ENCODE data around the gene DMGDH. TPM values are rescaled to one million over a fixed set of nuclear protein-coding genes. Genes with fewer than 3 reads are reported as not detected.

Gene DMGDH
- total RNA-seq, 2 experiments from 2014 or later, result 1.3 to 1.7 TPM

DNA sequence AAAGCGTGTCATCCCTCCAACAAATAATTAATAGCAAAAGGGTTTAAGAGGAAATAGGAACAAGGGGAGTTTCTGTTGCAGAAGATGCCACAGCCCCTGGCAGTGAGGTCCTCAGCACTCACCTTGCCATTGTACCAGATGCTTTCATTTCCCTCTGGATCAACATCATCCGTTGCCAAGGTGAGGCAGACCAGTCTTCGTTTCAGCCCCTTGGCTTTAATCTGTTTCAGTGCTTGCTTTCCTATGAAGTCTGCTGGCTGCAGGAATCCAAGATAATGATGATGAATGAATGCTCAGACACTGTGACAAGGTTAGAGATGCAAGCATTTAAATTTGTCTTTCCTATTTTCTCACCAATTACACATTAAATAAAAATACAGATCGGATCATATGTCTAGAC lies 64.3 kb downstream of the DMGDH start:
- no peak for DNase-seq
- Mint-ChIP-seq H3K27ac (no peak overlapping the region), H3K4me3 (no peak overlapping the region), H3K4me1 (ENCODE audit: low read depth) (no peaks in the 10 kb centered on the region), H3K27me3 (peaks cover 19% of the 10 kb centered on the region), H3K9me3 (no peaks in the 10 kb centered on the region), H3K36me3 (no peaks in the 10 kb centered on the region)
- ChIA-PET POLR2A (no interaction called here), CTCF (no interaction called here)
- intact Hi-C loops (cut with micrococcal nuclease), result no loop called here

DNA sequence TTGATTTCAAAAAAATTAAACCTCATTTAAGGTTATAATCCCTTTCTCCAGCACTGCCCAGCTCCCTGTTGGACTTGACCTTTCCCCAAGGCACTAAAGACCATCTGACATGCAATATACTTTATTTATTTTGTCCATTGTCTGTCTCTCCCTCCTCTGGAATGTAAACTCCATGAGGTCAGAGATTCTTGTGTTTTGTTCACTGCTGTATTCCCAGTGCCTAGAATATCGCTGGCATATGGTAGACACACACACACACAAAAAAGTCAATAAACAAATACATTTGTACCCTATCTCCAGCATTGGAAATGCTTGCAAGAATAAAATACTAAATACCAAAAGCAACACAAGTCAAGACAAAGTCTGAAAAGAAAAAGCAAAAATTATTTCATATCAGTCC lies 67.1 kb downstream of the DMGDH start:
- POLR2A ChIA-PET, result no interaction called here
- H3K27ac Mint-ChIP-seq, result no peak overlapping the region
- CTCF ChIA-PET, result interaction anchor here (1.3 kb wide), 1 partner anchor 103 kb away, joined by 4 read pairs; no protein-coding TSS in a partner anchor
- H3K9me3 Mint-ChIP-seq, result no peaks in the 10 kb centered on the region
- intact Hi-C loops (cut with micrococcal nuclease), result no loop called here
- H3K27me3 Mint-ChIP-seq, result peaks cover 26% of the 10 kb centered on the region
- H3K4me1 Mint-ChIP-seq (ENCODE audit: low read depth), result no peaks in the 10 kb centered on the region
- no peak overlapping the region for H3K4me3 Mint-ChIP-seq
- no peak for DNase-seq
- H3K36me3 Mint-ChIP-seq, result no peaks in the 10 kb centered on the region

DNA sequence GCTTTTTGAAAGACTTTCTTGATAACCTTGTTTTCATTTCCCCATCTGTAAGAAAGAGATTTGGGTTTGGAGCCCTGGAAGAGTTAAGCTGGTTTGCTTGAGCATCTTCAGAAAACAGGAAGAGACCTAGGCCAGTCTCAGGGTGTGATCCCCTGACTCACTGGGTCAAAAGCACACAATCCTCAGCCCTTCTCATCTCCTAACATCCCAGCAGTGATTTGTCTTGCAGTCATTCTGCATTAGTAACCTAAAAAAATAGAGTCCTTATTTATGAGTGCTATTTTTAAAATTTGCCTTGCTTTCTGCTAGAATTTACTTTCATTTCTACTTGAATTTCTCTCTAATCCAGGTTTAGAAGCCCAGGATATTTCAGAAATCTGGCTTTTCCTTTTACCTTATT lies 68.0 kb downstream of the DMGDH start:
- Mint-ChIP-seq H3K27ac (no peak overlapping the region), H3K36me3 (no peaks in the 10 kb centered on the region), H3K4me3 (no peak overlapping the region), H3K27me3 (peaks cover 26% of the 10 kb centered on the region), H3K9me3 (no peaks in the 10 kb centered on the region), H3K4me1 (ENCODE audit: low read depth) (no peaks in the 10 kb centered on the region)
- intact Hi-C loops (cut with micrococcal nuclease), result no loop called here
- no peak for DNase-seq
- CTCF ChIA-PET, result interaction anchor here (1.3 kb wide), 1 partner anchor 102 kb away, joined by 4 read pairs; no protein-coding TSS in a partner anchor
- POLR2A ChIA-PET, result no interaction called here

DNA sequence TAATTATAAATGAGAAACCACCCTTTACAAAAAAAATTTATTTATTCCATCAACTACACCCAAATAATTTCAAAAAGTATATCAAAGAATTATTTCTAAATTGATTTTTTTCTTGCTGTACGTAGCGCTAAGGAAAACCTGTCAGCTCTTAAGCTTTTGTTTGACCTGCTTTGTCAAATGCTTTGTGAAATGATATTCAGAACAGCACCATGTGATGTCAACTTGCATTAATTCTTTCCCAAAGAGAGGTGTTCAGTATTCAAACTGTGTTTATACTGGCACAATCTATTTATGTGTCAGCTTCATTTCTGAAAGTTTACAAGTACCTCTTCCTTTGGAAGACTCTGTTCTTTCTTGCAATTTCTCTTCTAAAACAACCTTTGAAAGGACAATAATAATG lies 72.4 kb downstream of the DMGDH start:
- Mint-ChIP-seq H3K27ac (no peak overlapping the region), H3K4me1 (ENCODE audit: low read depth) (peaks cover 4% of the 10 kb centered on the region), H3K4me3 (no peak overlapping the region), H3K27me3 (peaks cover 14% of the 10 kb centered on the region), H3K36me3 (no peaks in the 10 kb centered on the region), H3K9me3 (no peaks in the 10 kb centered on the region)
- POLR2A ChIA-PET, result no interaction called here
- intact Hi-C loops (cut with micrococcal nuclease), result no loop called here
- CTCF ChIA-PET, result no interaction called here
- no peak for DNase-seq

DNA sequence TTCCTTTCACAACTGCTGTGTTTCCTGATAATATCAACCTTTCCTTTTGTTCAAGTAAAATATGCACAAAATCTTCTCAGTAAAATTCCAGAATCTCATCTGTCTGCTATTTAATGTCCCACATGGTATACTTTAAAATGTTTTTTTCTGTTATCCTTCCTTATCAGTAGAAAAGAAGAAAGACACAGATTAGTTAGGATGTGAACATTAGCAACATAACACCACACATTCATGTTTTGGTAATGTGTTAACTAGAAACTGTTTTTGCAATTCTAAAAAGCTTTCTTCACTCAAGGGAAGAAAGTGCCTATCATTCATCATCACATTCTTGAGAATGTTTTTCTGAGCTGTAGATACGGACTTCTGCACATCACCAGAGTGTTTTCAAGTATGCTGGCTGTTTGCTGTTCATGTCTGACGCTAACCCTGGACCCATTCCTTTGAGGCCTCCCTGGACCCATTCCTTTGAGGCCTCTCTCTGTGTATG lies 73.9 kb downstream of the DMGDH start:
- no peak overlapping the region for H3K27ac Mint-ChIP-seq
- no peaks in the 10 kb centered on the region for H3K9me3 Mint-ChIP-seq
- peaks cover 4% of the 10 kb centered on the region for H3K4me1 Mint-ChIP-seq (ENCODE audit: low read depth)
- ChIA-PET POLR2A (no interaction called here), CTCF (interaction anchor here (1.6 kb wide), 1 partner anchor 29 kb away, joined by 5 read pairs; no protein-coding TSS in a partner anchor)
- no peaks in the 10 kb centered on the region for H3K36me3 Mint-ChIP-seq
- intact Hi-C loops (cut with micrococcal nuclease), result no loop called here
- H3K4me3 Mint-ChIP-seq, result no peak overlapping the region
- DNase-seq, result no peak
- peaks cover 10% of the 10 kb centered on the region for H3K27me3 Mint-ChIP-seq

DNA sequence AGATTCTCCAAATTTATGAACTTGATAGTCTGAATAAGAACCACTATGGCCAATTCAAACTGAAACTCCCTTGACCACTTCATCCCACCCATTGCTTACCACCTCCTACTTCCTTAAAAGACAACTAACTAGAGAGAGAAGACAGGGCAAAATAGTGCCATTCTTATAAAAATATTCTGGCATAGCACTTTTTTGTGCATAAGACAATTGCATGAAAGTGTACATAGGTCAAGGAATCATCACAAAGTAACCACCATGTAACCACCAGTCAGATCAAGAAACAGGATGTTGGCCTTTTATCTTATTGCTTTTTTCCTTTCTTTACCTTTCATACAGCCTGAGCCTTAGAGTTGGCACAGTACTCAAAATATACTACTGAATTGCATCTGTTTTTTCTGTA lies 76.3 kb downstream of the DMGDH start:
- Mint-ChIP-seq H3K9me3 (no peaks in the 10 kb centered on the region), H3K36me3 (no peaks in the 10 kb centered on the region), H3K4me3 (no peak overlapping the region), H3K27me3 (peaks cover 6% of the 10 kb centered on the region), H3K4me1 (ENCODE audit: low read depth) (peaks cover 4% of the 10 kb centered on the region), H3K27ac (no peak overlapping the region)
- ChIA-PET CTCF (interaction anchor here (1.0 kb wide), 1 partner anchor 32 kb away, joined by 3 read pairs; no protein-coding TSS in a partner anchor), POLR2A (no interaction called here)
- intact Hi-C loops (cut with micrococcal nuclease), result no loop called here
- no peak for DNase-seq

DNA sequence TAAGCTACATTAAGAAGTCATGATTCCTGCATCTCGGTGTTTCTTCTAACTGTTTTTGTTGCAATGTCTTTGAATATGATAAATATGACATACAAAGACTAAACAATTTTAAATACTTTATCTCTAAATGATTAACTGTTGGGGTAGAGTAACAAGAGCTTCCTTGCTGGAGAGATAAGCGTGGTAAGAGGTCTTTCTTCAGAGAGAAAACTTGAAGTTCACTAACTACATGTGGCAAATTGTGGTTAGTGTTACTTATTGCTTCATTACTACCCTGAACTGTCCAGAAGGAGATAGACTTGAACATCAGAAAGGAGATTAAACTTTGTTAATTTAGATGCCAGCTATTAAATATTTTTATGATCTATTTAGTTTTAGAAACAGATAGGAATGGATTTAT lies 77.3 kb downstream of the DMGDH start:
- H3K27me3 Mint-ChIP-seq, result peaks cover 3% of the 10 kb centered on the region
- H3K9me3 Mint-ChIP-seq, result no peaks in the 10 kb centered on the region
- DNase-seq, result no peak
- no peak overlapping the region for H3K4me3 Mint-ChIP-seq
- H3K36me3 Mint-ChIP-seq, result no peaks in the 10 kb centered on the region
- H3K4me1 Mint-ChIP-seq (ENCODE audit: low read depth), result peaks cover 4% of the 10 kb centered on the region
- H3K27ac Mint-ChIP-seq, result no peak overlapping the region
- ChIA-PET CTCF (no interaction called here), POLR2A (no interaction called here)
- intact Hi-C loops (cut with micrococcal nuclease), result no loop called here

DNA sequence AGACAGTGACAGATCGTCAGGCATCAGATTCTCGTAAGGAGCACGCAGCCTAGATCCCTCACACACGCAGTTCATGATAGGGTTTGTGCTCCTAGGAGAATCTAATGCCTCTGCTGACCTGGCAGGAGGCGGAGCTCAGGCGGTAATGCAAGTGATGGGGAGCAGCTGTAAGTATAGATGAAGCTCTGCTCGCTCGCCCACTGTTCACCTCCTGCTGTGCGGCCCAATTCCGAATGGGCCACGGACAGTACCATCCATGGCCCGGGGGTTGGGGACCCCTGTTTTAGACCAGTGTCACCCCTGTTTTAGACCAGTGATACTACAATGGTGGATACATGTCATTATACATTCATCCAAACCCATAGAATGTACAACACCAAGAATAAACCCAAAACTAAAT lies 80.4 kb downstream of the DMGDH start:
- Mint-ChIP-seq H3K27ac (no peak overlapping the region), H3K9me3 (no peaks in the 10 kb centered on the region), H3K36me3 (peaks cover 2% of the 10 kb centered on the region), H3K4me3 (no peak overlapping the region), H3K27me3 (no peaks in the 10 kb centered on the region), H3K4me1 (ENCODE audit: low read depth) (peaks cover 20% of the 10 kb centered on the region)
- ChIA-PET POLR2A (no interaction called here), CTCF (no interaction called here)
- intact Hi-C loops (cut with micrococcal nuclease), result loop anchor here (10.0 kb wide), 3 partner anchors 624 to 1666 kb away; partner anchors contain the start of genes DHFR, MSH3 and SCAMP1
- no peak for DNase-seq

DNA sequence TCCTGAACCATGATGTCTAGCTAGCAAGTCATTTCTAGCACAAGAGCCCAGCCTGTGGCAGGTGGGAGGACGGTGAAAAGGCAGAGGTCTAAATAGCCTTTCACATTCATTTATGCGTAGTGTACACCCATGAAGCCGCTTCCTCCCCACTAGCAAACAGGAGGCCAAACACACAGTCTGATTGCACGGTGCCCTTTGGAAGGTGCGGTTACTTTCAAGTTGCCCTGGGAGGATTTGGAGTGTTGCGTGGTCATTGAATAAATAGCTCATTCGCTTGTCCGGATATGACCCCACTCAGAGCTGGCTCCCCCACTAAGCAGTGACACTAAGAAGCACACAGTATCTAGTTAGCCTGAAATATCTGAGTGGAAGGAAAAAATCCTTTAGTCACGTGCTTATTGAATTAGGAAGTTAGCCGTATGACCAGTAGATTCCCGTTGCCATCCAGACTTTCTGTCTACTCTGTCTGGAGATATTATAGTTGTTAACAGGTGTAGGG lies 83.7 kb downstream of the DMGDH start:
- peak; percentile 83 for DNase-seq
- CTCF ChIA-PET, result interaction anchor here (0.7 to 3.1 kb wide), 8 partner anchors 34 to 872 kb away, joined by 3 to 15 read pairs (median 4); no protein-coding TSS in a partner anchor
- Mint-ChIP-seq H3K36me3 (peaks cover 2% of the 10 kb centered on the region), H3K27ac (peak overlapping the region; percentile 97), H3K9me3 (no peaks in the 10 kb centered on the region), H3K4me1 (ENCODE audit: low read depth) (peaks cover 30% of the 10 kb centered on the region), H3K27me3 (no peaks in the 10 kb centered on the region), H3K4me3 (peak overlapping the region; percentile 87)
- POLR2A ChIA-PET, result interaction anchor here (1.5 kb wide), 1 partner anchor 250 kb away, joined by 6 read pairs; the partner anchor contains the start of gene JMY
- intact Hi-C loops (cut with micrococcal nuclease), result loop anchor here (2.0 to 10.0 kb wide), 6 partner anchors 33 to 1669 kb away; partner anchors contain the start of genes DHFR, MSH3 and SCAMP1

DNA sequence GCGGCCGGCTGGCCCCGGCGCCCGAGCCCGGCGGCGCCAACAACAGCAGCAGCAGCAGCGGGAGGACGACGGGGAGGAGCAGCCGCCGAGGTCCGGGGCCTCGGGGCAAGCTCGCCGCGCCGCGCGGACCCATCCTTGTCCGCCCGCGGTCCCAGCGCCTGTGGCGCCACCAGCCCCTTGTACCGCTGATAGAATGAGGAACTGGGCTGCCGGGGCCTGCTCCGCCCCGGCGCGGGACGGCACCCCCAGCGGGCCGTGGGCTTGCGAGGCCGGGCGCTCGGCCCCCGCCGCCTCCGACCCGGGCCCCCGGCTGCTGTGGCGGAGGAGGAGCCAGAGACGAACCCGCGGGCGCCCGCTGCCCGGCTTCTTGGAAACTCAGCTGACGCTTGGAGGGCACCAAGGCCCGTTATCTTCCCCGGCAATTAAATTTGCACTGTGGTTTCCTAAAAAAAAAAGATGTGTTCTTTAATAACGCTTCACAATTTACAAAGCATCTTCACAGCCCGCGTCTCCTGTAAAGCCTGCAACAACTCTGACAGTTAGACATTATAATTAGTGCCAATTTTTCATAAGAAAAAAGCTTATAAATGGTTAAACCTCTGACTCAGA lies 84.3 kb downstream of the DMGDH start, which contains the start of gene ARSB:
Gene ARSB (minus strand): TSS at position 195 of the 609 bp plus-strand sequence. CDS start 62 bp downstream, at position 133.
- peak; percentile 69 for DNase-seq
- H3K4me3 Mint-ChIP-seq, result peak within 1 kb of the TSS; percentile 87
- H3K4me1 Mint-ChIP-seq (ENCODE audit: low read depth), result peaks cover 30% of the 10 kb centered on the region
- ChIA-PET CTCF (interaction anchor here (0.6 to 3.1 kb wide), 11 partner anchors 35 to 982 kb away, joined by 3 to 15 read pairs (median 4); no protein-coding TSS in a partner anchor), POLR2A (interaction anchor here (0.5 to 1.5 kb wide), 4 partner anchors 251 to 1224 kb away, joined by 3 to 6 read pairs (median 3); partner anchors contain the start of genes JMY and SCAMP1)
- intact Hi-C loops (cut with micrococcal nuclease), result loop anchor here (2.0 to 10.0 kb wide), 6 partner anchors 32 to 1670 kb away; partner anchors contain the start of genes DHFR, MSH3 and SCAMP1
- H3K27ac Mint-ChIP-seq, result peak within 1 kb of the TSS; percentile 97
- no peaks in the 10 kb centered on the region for H3K27me3 Mint-ChIP-seq
- no peaks in the 10 kb centered on the region for H3K9me3 Mint-ChIP-seq
- peaks cover 2% of the 10 kb centered on the region for H3K36me3 Mint-ChIP-seq

DNA sequence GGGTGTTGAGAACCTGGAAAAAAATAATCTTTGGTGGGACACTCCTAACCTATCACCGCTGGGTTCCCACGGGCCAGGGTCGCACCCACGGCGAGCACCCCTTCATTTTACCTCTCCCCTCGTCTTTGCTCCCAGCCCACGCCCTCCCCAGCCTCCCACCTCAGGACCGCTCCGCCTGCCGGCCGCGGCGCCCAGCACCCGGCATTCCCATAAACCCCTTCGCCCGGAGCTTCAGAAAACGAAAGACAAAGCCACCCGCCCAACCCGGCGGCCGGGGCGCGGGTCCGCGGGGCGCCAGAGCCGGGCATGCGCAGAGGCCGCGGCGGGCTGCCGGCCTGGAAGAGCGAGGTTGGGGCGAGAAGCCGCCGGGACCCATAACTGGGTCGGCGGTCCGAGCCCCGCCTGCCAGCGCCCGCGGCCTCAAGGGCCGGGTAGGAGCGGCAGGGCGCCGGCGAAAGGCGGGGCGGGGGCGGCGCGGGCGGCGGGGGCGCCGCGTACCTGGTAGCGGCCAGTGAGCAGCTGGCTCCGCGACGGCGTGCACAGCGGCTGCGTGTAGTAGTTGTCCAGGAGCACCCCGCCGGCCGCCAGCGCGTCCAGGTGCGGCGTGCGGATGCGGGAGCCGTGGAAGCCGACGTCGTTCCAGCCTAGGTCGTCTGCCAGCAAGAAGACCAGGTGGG lies 84.9 kb downstream of the DMGDH start:
- H3K4me1 Mint-ChIP-seq (ENCODE audit: low read depth), result peaks cover 34% of the 10 kb centered on the region
- POLR2A ChIA-PET, result interaction anchor here (0.5 to 1.5 kb wide), 4 partner anchors 251 to 1223 kb away, joined by 3 to 6 read pairs (median 3); partner anchors contain the start of genes JMY and SCAMP1
- DNase-seq, result peak; percentile 86
- intact Hi-C loops (cut with micrococcal nuclease), result loop anchor here (1.0 to 10.0 kb wide), 8 partner anchors 32 to 1670 kb away; partner anchors contain the start of genes DHFR, MSH3, SCAMP1 and TBCA
- peak overlapping the region; percentile 84 for H3K4me3 Mint-ChIP-seq
- no peaks in the 10 kb centered on the region for H3K27me3 Mint-ChIP-seq
- CTCF ChIA-PET, result interaction anchor here (0.6 to 3.1 kb wide), 6 partner anchors 18 to 983 kb away, joined by 3 to 15 read pairs (median 3); no protein-coding TSS in a partner anchor
- no peaks in the 10 kb centered on the region for H3K9me3 Mint-ChIP-seq
- H3K27ac Mint-ChIP-seq, result peak overlapping the region; percentile 87
- H3K36me3 Mint-ChIP-seq, result peaks cover 2% of the 10 kb centered on the region

Data from activated CD4-positive, alpha-beta memory T cell treated with anti-CD3 and anti-CD28 coated beads for 36 hours (primary cell).